HEK293T (cell line): Measurements from ENCODE around the gene VTN.

Experiments used
- CTCF ChIA-PET: fragments of 350-600 bp; formaldehyde crosslinking; extraction: SDS; loops from one replicate; lab custom pipeline; 2021; ENCODE audit warnings: antibody characterized with exemption, inconsistent platforms; lab: Yijun Ruan, JAX
- POLR2A ChIA-PET: fragments of 350-600 bp; formaldehyde crosslinking; extraction: SDS; loops from one replicate; lab custom pipeline; 2020; ENCODE audit warnings: antibody characterized with exemption, inconsistent platforms; lab: Yijun Ruan, JAX
- DNase-seq: peaks from one replicate; pipeline ENCODE4 v3.0.0; 2012; ENCODE audit warnings: mixed read lengths; ENCODE audit errors: extremely low spot score
- ARNT ChIP-seq: fragments of 450-650 bp; IDR thresholded peaks from 2 replicates; pipeline ENCODE4 v1.6.1; 2017; ENCODE audit warnings: mild to moderate bottlenecking
- BHLHE40 ChIP-seq: fragments of 450-650 bp; IDR thresholded peaks from 2 replicates; pipeline ENCODE4 v1.6.1; 2016; ENCODE audit warnings: mild to moderate bottlenecking, moderate library complexity, borderline replicate concordance
- CTBP1 ChIP-seq: fragments of 450-650 bp; IDR thresholded peaks from 2 replicates; pipeline ENCODE4 v1.6.1; 2016; ENCODE audit warnings: borderline replicate concordance
- ELF4 ChIP-seq: fragments of 450-650 bp; IDR thresholded peaks from 2 replicates; pipeline ENCODE4 v1.6.1; 2017; ENCODE audit warnings: antibody characterized with exemption
- FOXA1 ChIP-seq: fragments of 450-650 bp; IDR thresholded peaks from 2 replicates; pipeline ENCODE4 v1.6.1; 2016; ENCODE audit warnings: mild to moderate bottlenecking
- FOXK2 ChIP-seq: fragments of 450-650 bp; IDR thresholded peaks from 2 replicates; pipeline ENCODE4 v1.6.1; 2016; ENCODE audit warnings: mild to moderate bottlenecking
- FOXM1 ChIP-seq: fragments of 450-650 bp; IDR thresholded peaks from 2 replicates; pipeline ENCODE4 v1.6.1; 2017; ENCODE audit warnings: mild to moderate bottlenecking, borderline replicate concordance
- HDGF ChIP-seq: fragments of 450-650 bp; IDR thresholded peaks from 2 replicates; pipeline ENCODE4 v1.6.1; 2017; ENCODE audit warnings: antibody characterized with exemption, borderline replicate concordance
- L3MBTL2 ChIP-seq: fragments of 450-650 bp; conservative IDR thresholded peaks from 2 replicates; pipeline ENCODE4 v1.6.1; 2016; ENCODE audit warnings: mild to moderate bottlenecking
- LEF1 ChIP-seq: fragments of 450-650 bp; IDR thresholded peaks from 2 replicates; pipeline ENCODE4 v1.6.1; 2017; ENCODE audit warnings: mild to moderate bottlenecking, borderline replicate concordance
- NFRKB ChIP-seq: fragments of 450-650 bp; IDR thresholded peaks from 2 replicates; pipeline ENCODE4 v1.6.1; 2016; ENCODE audit warnings: mild to moderate bottlenecking, moderate library complexity
- PKNOX1 ChIP-seq: fragments of 450-650 bp; IDR thresholded peaks from 2 replicates; pipeline ENCODE4 v1.6.1; 2016
- SP1 ChIP-seq: fragments of 450-650 bp; IDR thresholded peaks from 2 replicates; pipeline ENCODE4 v1.6.1; 2017
- SUZ12 ChIP-seq: fragments of 450-650 bp; IDR thresholded peaks from 2 replicates; pipeline ENCODE4 v1.6.1; 2016; ENCODE audit warnings: mild to moderate bottlenecking
- TARDBP ChIP-seq: fragments of 450-650 bp; IDR thresholded peaks from 2 replicates; pipeline ENCODE4 v1.6.1; 2016
- ZNF384 ChIP-seq: fragments of 450-650 bp; IDR thresholded peaks from 2 replicates; pipeline ENCODE4 v1.6.1; 2016

The VTN gene

GRCh38 chr17:28404461-28404811, 34.3 kb upstream of the VTN start:
- ChIA-PET CTCF (interaction anchor here (5.1 kb wide), 1 partner anchor 13 kb away, joined by 45 read pairs; no protein-coding TSS in a partner anchor), POLR2A (interaction anchor here (0.8 to 2.7 kb wide), 7 partner anchors 9 to 68 kb away, joined by 3 to 22 read pairs (median 7); partner anchors contain the start of genes IFT20, POLDIP2 and TNFAIP1)
- TF ChIP-seq PKNOX1 (no peak), HDGF (no peak), FOXK2 (no peak), SUZ12 (no peak), NFRKB (no peak), LEF1 (no peak), ELF4 (no peak), ZNF384 (no peak), TARDBP (no peak), L3MBTL2 (no peak), ARNT (no peak), BHLHE40 (no peak), FOXA1 (no peak), FOXM1 (no peak)
- no peak for DNase-seq

GRCh38 chr17:28404007-28404406, 33.9 kb upstream of the VTN start:
- CTCF ChIA-PET: interaction anchor here (5.1 kb wide), 1 partner anchor 13 kb away, joined by 45 read pairs; no protein-coding TSS in a partner anchor
- TF ChIP-seq ZNF384: no peak
- no peak for TF ChIP-seq FOXA1
- no peak for TF ChIP-seq TARDBP
- no peak for TF ChIP-seq CTBP1
- TF ChIP-seq FOXM1: no peak
- POLR2A ChIA-PET: interaction anchor here (1.0 kb wide), 1 partner anchor 13 kb away, joined by 4 read pairs; no protein-coding TSS in a partner anchor
- no peak for DNase-seq

GRCh38 chr17:28402844-28403243, 32.7 kb upstream of the VTN start:
- no peak for TF ChIP-seq ARNT
- TF ChIP-seq NFRKB: no peak
- TF ChIP-seq ELF4: no peak
- no peak for TF ChIP-seq TARDBP
- no peak for TF ChIP-seq FOXA1
- TF ChIP-seq LEF1: no peak
- no peak for TF ChIP-seq FOXK2
- no peak for TF ChIP-seq PKNOX1
- no peak for TF ChIP-seq ZNF384
- TF ChIP-seq BHLHE40: no peak
- no peak for TF ChIP-seq CTBP1
- no peak for TF ChIP-seq HDGF
- TF ChIP-seq SP1: no peak
- TF ChIP-seq SUZ12: no peak
- no peak for TF ChIP-seq FOXM1
- no peak for DNase-seq
- CTCF ChIA-PET: no interaction called here
- POLR2A ChIA-PET: no interaction called here

GRCh38 chr17:28402224-28402630, 32.1 kb upstream of the VTN start:
- CTCF ChIA-PET: no interaction called here
- TF ChIP-seq LEF1: no peak
- DNase-seq: no peak
- POLR2A ChIA-PET: interaction anchor here (1.2 kb wide), 1 partner anchor 11 kb away, joined by 4 read pairs; no protein-coding TSS in a partner anchor

- TF ChIP-seq NFRKB (no peak), ZNF384 (no peak), FOXM1 (no peak)
- CTCF ChIA-PET: interaction anchor here (1.3 kb wide), 1 partner anchor 17 kb away, joined by 6 read pairs; no protein-coding TSS in a partner anchor
- POLR2A ChIA-PET: interaction anchor here (0.7 to 2.4 kb wide), 2 partner anchors 16 to 191 kb away, joined by 3 to 7 read pairs; no protein-coding TSS in a partner anchor
- DNase-seq: no peak
These were observed 29.7 kb upstream of the VTN start for GRCh38 chr17:28399808-28400207.

- TF ChIP-seq FOXA1 (no peak), SUZ12 (no peak), BHLHE40 (no peak), SP1 (no peak), LEF1 (no peak), NFRKB (no peak), ARNT (no peak), CTBP1 (no peak), HDGF (no peak), L3MBTL2 (no peak), PKNOX1 (no peak), FOXM1 (no peak), ELF4 (no peak), FOXK2 (no peak), TARDBP (no peak)
- POLR2A ChIA-PET: interaction anchor here (0.6 to 2.4 kb wide), 4 partner anchors 11 to 103 kb away, joined by 3 to 7 read pairs (median 4); no protein-coding TSS in a partner anchor
- CTCF ChIA-PET: interaction anchor here (1.1 kb wide), 2 partner anchors 9 to 18 kb away, joined by 3 to 5 read pairs; no protein-coding TSS in a partner anchor
- DNase-seq: no peak
These were observed 28.3 kb upstream of the VTN start for GRCh38 chr17:28398280-28398981.
